GM10847 (cell line): ENCODE results near the gene RASGRF2.

Source experiments
- POLR2A ChIP-seq: IDR thresholded peaks from 2 replicates; pipeline ENCODE4 v1.6.1; 2011; ENCODE audit not compliant: insufficient read length; ENCODE audit errors: extremely low read depth

RASGRF2 gene

DNA sequence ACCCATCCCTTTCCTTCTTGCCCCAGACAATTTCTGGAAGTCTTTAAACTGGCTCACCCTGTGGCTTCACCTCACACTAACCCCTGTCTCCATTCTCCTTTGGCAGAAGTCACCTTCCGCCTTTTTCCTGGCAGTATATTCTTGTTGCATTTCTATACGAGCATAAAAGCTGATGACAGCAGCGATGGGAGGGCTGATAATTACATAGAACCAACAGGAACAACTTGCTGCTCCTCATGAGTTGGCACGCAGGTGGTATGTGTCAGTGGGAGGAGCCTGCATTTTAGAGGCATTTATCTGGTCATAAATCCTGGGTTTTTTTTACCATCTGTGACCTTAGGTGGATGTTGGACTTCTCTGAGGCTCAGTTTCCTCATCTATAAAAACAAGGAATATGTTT, 211.6 kb downstream of the RASGRF2 start:
- TF ChIP-seq POLR2A = no peak

- no peak for TF ChIP-seq POLR2A
Observed at GRCh38 chr5:81172710-81173109, 212.5 kb downstream of the RASGRF2 start.

GRCh38 chr5:81177061-81177460, 216.9 kb downstream of the RASGRF2 start:
- TF ChIP-seq POLR2A = no peak

GRCh38 chr5:81179959-81180358, 219.8 kb downstream of the RASGRF2 start:
- TF ChIP-seq POLR2A = no peak

DNA sequence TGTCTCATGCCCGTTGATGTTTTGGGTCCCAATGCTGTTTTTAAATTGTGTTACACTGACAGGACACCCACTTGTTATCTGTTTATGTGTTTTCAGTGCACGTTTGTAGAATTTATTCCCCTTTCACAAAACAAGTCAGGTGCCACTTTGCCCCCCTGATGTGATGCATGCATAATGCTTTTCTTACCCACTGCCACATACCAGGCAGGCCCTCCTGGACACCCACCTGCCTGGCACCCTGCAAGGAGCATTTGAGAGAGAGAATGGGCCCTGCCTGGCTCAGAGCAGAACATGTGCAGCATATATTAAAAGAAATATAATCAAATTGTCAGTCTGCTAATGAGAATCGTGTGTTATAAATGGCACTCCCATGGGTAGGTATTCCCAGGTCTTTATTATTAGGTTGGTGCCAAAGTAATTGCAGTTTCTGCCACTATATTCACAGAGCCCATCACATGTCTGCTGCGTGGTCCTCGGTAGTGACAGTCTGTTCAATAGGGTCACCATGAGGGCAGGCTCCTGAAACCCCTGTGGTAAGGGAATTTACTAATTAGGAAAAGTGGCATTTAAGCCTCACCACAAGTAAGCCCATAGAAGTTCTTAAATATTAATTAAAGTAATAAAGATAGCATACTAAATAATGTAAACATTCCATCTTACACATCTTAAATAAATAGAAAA, 220.8 kb downstream of the RASGRF2 start:
- TF ChIP-seq POLR2A = no peak

GRCh38 chr5:81181576-81182316, 221.6 kb downstream of the RASGRF2 start:
- no peak for TF ChIP-seq POLR2A

GRCh38 chr5:81182396-81183390, 222.5 kb downstream of the RASGRF2 start:
- TF ChIP-seq POLR2A = no peak

GRCh38 chr5:81183811-81184748, 223.9 kb downstream of the RASGRF2 start:
- no peak for TF ChIP-seq POLR2A

- no peak for TF ChIP-seq POLR2A
Observed at GRCh38 chr5:81184749-81185110, 224.6 kb downstream of the RASGRF2 start.

DNA sequence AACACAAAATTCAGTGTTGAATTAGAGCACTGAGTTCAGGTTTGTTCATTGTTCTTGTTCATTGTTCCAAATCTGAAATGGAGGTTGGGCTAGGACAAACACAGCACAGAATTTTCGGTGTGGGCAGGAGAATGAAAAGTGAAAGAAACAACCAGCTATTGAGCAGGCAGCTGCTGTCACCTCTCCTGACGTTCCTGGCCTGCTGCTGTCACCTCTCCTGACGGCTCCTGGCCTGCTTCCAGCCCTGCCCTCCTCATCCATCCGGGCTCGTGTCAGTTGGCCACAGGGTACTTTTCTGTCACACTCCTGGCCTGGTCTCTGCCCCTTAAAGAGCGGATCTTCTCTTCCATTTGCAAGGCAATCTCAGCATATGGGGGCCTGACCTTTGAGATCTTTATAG, 227.7 kb downstream of the RASGRF2 start:
- TF ChIP-seq POLR2A = no peak

GRCh38 chr5:81188962-81189361, 228.8 kb downstream of the RASGRF2 start:
- TF ChIP-seq POLR2A = no peak

DNA sequence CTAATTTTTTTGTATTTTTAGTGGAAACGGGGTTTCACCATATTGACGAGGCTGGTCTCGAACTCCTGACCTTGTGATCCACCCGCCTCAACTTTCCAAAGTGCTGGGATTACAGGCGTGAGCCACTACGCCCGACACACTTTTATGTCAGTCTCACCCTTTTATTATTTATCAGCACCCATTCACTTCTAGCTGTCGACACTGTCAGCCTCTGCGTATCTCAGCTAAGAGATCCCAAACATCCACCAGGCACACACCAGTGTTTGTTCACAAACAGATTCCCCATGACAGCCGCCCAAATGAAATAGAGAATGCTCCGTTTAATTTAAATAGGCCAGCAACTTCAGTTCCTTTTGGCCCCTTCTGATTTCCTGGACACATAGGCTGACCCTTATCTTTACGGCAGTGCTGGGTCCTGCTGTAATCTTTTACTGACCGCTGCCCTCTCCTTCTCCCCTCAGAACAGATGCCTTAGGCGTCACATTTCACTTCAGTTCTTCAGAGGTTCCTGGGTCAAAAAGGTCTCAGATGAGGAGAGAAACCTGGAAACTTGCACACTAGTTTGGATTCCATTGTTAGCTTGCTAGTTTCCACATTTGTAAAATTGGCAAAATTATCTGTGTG, 229.8 kb downstream of the RASGRF2 start:
- no peak for TF ChIP-seq POLR2A

- no peak for TF ChIP-seq POLR2A
Observed at GRCh38 chr5:81191726-81192372, 231.7 kb downstream of the RASGRF2 start.

DNA sequence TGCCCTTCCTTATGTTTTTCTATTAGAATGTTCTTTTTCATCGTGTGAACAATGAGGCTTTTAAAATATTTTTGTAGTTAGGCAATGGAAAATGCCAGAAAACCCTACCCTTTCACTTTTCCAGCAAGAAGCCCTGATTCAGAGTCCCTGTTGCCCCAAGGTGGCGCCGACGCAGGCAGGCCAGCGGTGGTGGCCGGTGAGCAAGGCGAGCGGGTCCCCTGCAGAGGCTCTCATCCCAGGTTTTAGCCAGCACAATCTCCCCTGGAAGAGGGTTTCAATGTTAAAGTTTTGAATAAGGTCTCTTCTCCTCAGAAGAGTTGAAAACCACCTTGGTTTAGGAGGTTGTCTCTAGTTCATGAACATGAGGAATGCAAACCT, 232.2 kb downstream of the RASGRF2 start:
- TF ChIP-seq POLR2A = no peak
